Stimulated activated CD4-positive, alpha-beta T cell treated with anti-CD3 and anti-CD28 coated beads, Interleukin-15, amount 100 ng/mL, for 48 hours (primary cell): ENCODE measurements around the gene SERGEF.

ENCODE experiments used
- DNase-seq, 2 donors: peaks; one replicate each; pipeline ENCODE4 v3.0.0-alpha.2; 2020; ENCODE audit warnings: low read depth in 2 of 2

Gene SERGEF

DNA sequence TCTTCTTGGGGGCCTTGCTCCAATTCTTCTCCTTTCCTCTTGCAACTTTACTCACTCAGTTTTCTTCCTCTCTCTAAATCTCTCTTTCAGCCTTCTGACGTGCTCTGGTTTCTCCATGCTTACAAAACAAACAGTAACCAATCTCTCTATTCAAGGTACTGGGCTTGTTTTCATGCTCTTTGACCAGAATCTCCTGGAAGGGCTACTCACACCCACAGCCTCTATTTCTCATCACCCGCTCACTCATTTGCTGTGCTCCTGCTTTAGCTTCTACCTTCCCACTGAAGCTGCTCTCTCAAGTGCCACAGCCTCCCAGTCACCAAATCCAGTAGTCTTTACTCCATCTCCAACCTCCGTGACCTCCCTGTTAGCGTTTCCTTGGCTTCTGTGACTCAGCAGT, 60.4 kb downstream of the SERGEF start:
- DNase-seq, result no peak

DNA sequence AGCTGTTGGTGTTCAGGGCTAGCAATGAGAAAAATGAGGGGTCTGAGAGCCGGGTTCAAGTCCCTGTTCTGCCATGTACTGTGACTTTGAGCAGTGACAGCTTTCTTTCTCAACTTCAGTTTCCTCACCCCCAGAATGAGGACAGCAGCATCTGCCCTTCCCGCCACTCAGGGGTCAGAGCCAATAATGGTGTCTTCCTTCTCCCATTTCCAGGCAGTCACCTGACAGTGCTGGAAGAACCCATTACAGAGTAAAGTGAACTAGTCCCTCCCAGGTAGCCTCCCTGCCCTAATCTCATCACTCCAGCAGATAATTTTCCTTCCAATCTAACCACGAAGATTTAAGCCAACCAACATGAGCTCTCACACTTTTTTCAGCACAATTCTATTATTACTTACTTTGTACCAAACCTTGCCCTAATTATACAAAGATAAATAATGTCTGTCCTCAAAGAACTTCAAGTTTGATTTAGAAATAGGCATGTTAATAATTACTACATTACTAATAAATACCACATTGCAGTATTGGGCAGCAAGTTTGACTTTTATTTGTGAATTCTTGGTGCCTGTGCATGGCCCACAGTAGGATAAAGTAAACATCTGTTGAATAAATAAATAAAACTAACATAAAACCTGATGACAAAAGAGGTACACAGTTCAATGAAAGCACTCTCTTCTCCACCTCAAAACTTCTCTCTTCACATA, 61.0 kb downstream of the SERGEF start:
- DNase-seq, result no peak

DNA sequence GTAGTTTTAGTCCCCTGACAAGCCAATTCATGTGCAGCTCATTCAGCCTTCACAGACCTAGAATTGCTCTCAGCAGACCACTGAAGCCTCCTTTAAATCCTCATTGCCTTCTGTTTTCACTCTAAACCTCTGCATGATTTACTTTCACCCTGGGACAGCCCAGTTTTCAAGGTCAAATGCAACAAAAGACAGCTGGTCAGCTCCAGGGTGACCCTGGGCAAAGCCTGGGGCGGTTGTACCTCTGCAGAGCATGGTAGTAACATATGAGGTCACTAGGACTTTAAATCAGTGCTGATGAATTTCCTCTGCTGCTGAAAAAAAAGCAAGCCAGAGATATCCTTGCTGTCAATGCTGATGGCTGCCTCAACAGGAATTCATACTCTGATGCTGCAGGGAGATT, 62.2 kb downstream of the SERGEF start:
- no peak for DNase-seq

DNA sequence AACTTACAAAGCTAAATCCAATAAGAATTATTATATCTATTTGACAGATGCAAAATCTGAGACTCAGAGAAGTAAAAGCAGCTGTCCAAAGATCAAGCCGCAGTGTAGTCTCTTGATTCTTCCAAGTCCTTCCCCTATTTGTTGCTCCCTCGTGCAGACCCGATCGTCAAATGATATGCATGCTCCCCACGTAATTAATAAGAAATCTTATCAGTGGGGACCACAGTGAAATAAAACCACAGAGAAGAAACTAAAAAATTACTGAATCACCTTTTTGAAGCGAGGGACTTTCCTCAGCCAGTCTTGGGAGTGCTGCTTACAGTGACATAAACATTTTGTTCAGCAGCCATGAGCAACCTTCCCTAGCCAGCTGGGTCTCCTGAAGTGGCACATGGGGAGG, 64.6 kb downstream of the SERGEF start:
- DNase-seq, result no peak

- DNase-seq, result no peak
Measured at GRCh38 chr11:17939542-17939941, 73.3 kb downstream of the SERGEF start.

DNA sequence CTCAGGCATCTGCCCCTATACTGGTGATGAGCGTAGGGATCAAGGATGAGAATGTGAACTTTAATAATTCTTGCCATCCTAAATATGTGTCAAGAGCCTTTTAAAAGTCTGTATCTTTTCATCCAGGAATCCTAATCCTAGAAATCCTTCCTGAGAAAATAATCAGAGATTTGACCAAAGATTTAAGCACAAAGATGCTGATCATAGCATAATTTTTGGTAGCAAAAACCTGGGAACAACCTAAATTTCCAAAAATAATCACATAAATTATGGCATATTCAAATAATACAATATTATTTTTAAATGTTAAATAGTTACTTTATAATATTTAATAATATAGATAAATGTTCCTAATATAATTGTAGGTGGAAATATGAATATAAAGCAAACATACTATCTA, 76.1 kb downstream of the SERGEF start:
- DNase-seq, result no peak

- DNase-seq, result no peak
Measured at GRCh38 chr11:17934194-17934593, 78.7 kb downstream of the SERGEF start.

DNA sequence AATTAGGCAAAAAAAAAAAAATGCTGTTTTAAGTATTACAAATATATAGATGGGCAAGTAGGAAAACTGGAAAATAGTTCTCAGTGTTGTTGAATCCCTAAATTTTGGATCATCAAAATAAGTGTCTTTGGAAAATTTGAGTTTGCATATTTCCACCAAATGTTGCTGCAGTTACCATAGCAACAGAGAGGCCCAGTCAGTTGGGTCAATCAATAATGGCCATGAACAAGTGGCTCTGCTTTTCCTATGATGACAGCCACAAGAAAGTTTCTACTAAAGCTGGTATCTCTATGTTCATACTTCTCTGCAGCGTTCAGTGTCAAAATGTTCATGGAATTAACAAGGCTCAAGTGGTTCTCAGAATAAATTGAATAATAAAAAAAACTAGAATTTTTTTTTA, 79.1 kb downstream of the SERGEF start:
- no peak for DNase-seq

DNA sequence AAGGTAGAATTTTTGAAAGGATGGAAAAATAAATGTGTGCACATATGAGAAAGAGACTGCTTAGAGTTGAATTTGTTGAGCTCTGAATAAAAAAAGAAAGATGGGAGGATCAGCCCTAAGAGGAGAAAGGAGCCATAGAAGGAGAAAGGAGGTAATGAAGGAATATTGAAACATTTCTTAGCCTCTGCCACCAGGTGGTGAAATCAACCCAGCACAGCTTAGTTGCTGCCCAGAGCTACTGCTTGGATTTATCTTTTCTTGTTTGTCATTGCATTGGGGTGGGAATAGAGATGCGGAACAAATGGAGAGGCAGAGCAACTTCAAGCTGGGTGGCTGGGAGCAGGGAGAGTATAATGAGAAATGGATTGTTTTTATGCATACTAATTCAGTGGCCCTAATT, 80.4 kb downstream of the SERGEF start:
- DNase-seq, result no peak

GRCh38 chr11:17931595-17931994, 81.3 kb downstream of the SERGEF start:
- DNase-seq, result no peak

- no peak for DNase-seq
Measured at GRCh38 chr11:17930544-17931125, 82.2 kb downstream of the SERGEF start.

DNA sequence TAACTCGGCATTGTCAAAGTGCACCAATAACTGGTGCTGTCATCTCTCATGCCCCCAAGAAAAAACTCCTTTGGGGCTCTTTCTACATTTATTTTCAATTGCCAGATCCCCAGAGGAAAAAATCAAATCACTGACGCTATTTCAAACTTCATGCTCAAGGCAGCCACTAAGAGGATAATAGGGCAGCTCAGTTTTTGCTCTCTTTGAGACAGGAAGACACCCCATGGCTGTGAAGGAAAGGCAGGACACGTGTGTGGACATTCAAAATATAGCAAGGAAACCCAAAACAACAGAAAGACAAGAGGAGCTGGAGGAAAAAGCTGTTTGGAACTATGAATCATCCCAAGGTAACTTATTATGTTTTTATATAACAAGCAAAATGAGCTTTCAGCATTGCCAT, 83.7 kb downstream of the SERGEF start:
- no peak for DNase-seq

DNA sequence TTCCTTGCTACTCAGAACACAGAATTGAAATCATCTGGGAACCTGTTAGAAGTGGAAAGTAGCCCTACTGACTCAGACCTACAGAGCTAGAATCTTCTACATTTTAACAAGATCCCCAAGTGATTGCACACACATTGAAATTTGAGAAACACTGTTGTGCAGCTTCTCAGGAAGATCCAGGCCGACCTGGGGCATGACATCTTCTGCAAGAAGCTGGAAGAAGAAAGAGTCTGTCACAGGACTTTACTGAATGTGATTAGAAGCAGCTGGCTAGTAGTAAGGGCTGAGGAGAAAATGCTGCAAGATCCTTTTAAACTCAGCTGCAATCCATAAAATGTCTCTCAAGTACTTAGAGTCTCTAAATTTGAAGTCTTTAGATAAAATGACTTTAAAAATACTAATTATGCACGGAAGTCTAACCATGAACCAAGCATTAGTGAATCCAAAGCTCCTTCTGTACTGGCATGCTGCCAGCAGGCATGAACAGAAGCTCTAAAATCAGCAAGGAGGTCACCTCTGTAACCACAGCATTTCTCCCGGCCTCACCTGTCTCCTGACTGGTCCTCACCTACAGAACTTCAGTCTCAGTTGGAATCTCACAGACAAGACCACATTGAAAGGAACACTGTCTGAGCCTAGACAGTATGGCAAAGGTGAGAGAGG, 85.0 kb downstream of the SERGEF start:
- no peak for DNase-seq

GRCh38 chr11:17927041-17927440, 85.8 kb downstream of the SERGEF start:
- no peak for DNase-seq

- DNase-seq, result no peak
Measured at GRCh38 chr11:17924713-17925112, 88.1 kb downstream of the SERGEF start.

DNA sequence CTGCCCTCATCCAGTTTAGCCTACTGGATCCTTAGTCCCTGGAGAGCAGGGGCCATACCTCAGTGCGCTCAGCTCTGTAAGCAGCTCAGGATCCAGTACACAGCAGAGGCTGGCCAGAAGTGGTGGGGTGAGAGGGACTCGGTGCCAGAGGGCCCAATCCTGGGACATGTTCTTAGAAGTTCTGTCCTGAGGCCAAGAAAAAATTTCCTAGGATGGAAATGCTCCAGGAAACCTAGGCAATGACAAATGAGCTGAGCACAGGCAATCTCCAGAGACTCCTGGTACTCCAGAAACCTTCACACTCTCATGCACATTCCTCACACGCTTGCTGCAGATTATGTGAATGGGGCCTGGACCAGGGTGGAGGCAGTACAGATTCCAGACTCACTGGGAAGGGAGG, 89.6 kb downstream of the SERGEF start:
- no peak for DNase-seq

GRCh38 chr11:17922416-17922788, 90.4 kb downstream of the SERGEF start:
- DNase-seq, result no peak

GRCh38 chr11:17921659-17922415, 91.0 kb downstream of the SERGEF start:
- no peak for DNase-seq

DNA sequence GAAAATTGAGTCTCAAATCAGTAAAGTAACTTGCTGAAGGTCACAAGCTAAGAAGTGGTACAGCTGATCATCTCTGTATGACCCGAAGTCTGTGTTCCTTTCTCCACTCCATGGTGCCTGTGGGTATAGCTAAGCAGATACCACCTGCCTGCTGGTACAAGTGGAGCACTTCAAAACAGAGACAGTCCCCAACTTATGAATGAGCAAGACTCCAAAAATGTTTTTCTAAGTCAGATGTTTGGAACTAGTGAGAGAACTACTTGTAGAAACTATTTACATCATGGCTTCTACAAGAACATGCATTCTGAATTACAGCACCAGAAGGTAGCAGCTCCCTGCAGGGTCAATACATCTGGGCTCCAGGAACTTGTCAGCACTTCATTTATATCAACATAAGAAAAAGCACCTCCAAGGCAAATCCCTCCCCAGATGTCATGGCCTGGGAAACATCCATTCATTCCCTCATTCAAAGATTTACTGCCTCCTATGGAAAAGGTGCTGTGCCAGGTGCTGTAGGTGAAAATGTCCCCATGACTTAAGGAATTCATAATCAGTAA, 94.7 kb downstream of the SERGEF start:
- DNase-seq, result no peak

DNA sequence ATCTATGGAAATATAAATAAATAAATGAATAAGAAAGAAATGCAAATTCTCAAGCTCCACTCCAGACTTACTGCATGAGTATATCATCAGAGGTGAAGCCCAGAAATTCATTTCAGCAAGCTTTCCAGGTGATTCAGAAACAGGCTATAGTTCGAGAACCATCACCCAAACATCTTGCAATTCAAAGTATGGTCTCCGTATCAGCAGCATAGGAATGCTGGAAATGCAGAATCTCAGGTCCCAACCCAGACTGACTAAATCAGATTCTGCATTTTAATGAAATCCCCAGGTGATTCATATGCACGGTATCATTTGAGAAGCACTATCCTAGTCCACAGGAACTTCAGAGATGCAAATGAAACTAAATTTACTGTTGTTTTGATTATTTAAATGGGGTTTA, 95.3 kb downstream of the SERGEF start:
- DNase-seq, result no peak

GRCh38 chr11:17915500-17916143, 97.2 kb downstream of the SERGEF start:
- DNase-seq, result no peak

- DNase-seq, result no peak
Measured at GRCh38 chr11:17914957-17915356, 97.9 kb downstream of the SERGEF start.
